Stimulated activated CD4-positive, alpha-beta T cell treated with anti-CD3 and anti-CD28 coated beads, Interleukin-4, amount 100 ng/mL, for 4 hours (primary cell): ENCODE measurements around the gene SCFD2.
"Not testable (repeated sequence)": the region's sequence is repeated elsewhere in the genome, so short reads cannot be mapped to it uniquely, and the experiment has no call there.

ENCODE experiments used
- DNase-seq, 2 experiments: peaks; one replicate each; pipeline ENCODE4 v3.0.0-alpha.2; 2020

SCFD2 gene

DNA sequence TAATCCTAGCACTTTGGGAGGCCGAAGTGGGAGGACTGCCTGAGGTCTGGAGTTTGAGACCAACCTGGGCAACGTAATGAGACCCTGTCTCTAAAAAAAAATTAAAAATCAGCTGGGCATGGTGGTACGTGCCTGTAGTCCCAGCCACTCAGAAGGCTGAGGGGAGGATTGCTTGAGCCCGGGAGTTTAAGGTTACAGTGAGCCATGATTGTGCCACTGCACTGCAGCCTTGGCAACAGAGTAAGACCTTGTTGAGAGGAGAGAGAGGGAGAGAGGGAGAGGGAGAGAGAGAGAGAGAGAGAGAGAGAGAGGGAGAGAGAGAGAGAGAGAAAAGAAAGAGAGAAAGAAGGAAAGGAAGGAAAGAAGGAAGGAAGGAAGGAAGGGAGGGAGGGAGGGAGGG, 358.8 kb downstream of the SCFD2 start:
- DNase-seq: no peak

DNA sequence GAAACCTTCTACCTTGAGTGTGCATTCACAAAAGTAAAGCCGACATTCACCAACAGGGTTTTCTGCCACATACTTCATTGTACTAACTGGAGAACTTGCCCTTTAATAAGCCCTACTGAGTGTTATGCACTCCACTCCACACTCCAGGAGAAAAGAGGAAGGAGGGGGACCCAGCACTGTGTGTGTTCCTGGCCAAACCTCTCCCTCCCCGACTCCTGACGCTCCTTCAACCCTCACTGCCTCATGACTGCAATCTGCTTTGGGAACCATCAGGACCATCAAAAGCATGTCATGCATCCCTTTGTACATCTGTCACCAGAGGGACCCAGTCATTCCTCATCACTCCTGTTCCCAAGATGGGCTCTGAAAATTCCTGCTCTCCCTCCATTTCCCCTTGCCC, 360.1 kb downstream of the SCFD2 start:
- no peak for DNase-seq

DNA sequence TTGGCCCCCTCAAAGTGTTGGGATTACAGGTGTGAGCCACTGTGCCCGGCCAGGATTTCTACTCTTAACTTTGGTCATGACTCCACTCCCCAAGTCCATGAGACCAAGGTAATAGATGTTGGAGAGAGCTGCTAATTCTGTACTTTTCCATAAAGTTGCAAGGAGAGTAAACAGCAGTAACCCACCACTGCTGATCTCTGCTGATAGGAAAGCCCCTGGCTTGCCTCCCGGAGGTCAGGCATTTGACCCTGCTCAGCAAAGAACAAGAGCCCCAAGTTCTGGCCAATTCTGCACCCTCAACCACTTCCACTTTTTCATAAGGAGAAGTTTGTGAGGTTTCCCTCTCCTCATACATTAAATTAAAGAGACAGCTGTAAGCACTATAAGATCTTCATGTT, 360.7 kb downstream of the SCFD2 start:
- no peak for DNase-seq

DNA sequence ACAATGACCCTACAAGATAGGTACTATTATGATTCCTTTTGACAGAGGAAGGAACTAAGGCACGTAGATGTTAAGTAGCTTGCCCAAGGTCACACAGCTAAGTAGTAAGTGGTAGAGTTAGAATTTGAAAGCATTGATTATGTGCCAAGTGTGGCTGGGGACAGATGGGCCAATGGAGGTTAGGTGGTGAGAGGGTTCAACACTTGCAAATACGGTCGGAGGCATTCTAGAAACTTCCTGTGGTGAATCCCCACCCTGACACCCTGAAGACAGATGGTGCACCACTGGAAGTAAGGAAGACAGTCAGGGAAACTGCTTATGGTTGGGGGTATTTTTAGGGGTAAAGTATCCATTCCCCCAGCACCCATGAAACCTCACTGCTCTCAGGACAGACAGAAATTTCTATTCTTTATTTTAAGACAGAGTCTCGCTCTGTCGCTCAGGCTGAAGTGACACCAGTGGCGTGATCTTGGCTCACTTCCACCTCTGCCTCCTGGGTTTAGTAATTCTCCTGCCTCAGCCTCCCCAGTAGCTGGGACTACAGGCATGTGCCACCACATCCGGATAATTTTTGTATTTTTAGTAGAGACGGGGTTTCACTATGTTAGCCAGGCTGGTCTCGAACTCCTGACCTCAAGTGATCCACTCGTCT, 361.2 kb downstream of the SCFD2 start:
- no peak for DNase-seq

DNA sequence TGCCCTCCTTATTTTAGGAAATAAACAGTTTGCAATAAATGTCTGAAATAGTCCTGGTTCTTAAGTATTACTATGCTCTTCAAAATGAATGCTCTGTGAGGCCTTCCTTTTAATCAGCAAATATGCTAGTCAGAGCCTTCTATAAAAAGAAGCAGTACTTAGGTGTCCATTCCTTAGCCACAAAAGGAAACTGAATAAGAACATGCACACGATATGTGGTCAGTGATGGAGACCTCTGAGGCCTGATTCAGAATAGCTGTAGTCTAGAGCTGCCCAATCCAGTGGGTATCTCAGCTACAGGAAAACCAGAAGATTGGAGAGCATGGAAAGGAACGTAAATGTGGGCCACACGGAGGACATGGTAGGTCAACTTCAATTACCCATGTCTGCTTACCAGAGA, 361.9 kb downstream of the SCFD2 start:
- DNase-seq: no peak

DNA sequence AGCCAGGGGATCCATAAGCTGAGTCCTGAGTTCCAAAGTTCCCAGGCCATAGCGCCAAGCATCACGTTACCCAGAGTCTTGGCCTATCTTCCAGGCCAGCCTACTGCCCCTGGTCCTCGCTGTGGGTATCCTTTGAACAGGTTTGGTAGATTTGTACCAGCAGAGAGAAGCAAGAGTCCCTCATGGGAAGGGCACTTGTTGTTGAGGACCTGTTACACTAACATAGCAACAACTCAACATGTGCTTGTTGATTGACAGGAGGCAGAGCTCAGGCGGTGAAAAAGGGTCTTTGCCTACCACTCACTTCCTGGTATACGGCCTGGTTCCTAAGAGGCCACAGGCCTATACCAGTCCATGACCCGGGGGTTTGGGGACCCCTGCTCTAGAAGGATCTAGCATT, 365.3 kb downstream of the SCFD2 start:
- no peak for DNase-seq

DNA sequence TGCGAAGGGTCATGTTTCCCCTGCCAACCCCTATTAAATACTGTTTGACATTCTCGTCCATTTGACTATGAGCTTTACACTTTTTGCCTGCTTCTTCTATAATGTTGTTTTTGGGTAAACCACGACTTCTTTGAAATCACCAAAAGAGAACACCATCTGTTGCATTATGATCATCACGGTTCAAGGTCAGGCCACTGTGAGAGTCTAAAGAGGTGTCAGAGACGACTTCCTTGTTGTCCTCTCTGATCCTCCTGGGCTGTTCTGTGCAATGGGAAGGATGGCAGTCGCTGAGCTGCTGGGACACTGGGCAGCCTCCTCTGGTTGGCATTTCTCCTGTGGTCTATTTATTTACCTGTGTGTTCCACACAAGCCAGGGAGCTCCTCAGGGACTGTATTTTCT, 366.2 kb downstream of the SCFD2 start:
- DNase-seq: no peak

DNA sequence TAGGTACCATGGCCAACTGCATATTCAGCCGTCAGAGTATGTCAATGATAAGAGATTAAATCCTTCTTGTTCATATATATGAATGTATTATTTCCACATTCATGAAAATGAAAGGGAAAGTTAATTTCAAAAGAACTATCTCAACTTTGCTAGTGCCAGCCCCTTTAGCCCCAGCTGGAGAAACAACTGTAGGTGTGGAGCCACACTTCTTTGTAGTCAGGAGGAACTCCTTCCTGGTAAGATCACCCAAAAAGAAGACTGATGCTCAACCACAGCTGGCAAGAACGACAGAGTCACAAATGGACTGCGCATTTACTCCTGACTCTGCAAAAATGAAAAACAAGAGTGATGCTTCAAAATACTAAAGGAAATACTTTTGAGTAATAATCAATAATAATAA, 367.4 kb downstream of the SCFD2 start:
- no peak for DNase-seq

DNA sequence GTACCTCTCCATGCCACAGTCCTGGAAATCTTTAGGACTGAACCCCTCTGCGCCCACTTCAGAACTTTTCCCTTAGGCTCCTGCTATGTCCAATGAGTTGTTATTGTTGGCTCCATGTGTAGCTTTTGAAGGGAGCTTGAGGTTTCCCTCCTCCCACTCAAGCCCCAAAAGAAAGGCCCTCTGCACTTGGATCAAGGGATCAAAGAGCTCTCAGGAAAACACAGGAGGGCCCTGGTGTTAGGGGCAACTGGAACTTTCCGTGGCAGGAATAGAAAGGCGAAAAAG, 368.8 kb downstream of the SCFD2 start:
- DNase-seq: no peak

DNA sequence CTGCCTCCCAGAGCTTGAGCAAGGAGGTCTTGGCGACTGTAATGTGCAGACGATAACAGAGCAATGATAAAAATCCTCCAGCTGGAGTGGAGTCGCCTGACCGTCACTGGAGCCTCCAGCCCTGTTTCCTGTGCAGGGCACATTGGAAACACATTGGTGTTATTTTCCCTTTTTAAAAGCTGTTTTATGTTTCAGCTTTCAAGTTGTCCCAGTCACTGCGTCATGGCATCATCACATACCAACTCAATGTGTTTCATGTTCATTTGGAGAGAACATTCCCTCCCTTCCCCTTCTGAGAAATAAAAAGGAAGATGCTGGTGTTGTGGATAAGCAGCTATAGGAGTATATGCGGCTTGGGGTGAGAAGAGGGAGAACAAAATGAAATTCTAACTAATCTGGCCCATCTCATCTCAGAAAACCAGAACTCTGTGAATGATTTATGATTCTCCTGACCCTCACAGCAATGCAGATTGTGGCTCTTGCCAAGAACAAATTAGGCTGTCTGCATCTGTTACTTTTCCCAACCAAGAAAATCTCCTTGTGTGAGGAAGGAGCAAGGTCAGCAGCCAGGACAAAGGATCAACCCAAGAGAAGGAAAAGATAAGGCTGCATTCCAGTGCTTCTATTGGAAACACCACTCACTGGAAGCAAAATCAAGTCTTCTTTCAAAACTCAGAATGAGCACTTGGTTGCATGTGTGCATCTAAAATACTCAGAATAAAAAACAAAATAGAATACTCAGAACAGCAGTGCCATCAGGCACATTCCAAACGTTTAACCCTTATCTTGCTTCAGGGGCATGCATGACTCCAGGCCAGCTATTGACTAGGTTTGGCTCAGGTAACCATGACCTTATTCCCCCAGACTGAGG, 369.4 kb downstream of the SCFD2 start:
- DNase-seq: no peak

DNA sequence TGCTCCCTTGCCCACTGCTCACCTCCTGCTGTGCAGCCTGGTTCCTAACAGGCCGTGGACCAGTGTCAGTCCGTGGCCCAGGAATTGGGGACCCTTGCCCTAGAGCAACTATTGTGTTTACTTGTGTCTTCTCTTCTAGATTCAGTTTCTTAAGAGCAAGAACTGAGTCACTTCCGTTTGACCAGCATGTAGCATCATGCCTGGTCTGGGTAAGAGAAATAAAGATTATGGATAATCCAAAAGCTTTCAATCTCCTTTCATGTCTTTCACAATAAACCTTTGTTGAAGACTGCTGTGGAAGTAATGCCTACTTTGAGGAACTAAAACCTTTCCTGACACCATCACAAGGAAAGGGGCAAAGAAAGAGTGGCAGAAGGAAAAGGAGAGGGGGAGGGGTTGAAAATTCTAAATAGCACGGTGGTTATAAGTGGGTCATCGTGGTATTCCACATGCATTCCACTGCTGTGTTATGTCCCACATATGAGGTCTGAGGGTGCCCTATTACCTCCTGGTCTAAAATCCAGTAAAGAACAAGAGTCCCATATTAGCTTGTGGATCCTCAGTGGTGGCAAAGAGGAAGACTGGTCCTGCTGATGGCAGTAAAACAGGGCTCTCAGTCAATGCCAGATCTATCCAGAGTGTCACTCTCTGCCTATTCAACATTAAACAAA, 370.4 kb downstream of the SCFD2 start:
- DNase-seq: no peak

DNA sequence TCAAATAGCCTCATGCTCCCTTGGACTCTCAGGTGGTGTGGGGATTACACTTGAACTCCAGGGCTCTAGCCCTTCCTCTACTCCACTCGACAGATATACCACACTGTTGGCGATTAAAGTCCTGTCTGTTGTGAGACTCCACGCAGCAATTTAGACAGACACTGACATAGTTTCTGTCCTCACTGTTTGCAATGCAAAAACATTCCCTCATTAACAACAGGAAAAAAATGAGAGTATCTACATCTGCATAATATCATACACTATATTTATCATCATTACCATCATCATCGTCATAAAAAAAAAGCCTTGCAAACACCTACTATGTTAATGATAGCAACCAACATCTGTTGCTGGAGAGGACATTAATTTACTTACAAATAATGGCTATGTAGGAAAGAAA, 371.3 kb downstream of the SCFD2 start:
- DNase-seq: no peak

DNA sequence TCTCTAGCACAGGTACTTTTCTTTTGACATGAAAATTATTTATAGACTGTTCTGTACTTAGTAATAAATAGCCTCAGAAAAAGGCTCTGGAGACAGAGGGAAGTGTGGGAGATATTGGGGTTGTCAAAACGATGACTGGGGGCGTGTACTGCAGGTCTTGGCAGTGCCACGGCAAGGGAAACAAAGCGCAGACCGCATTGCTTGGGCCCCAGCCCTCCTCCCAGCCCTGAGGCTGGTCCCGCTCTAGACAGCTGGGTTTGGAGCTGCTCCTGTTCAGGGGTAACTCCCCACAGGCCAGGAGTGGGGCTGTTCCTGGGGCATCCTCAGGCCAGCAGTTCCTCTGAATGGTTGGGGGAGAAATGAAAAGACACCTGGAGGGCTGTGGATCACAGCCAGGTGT, 372.1 kb downstream of the SCFD2 start:
- no peak for DNase-seq

DNA sequence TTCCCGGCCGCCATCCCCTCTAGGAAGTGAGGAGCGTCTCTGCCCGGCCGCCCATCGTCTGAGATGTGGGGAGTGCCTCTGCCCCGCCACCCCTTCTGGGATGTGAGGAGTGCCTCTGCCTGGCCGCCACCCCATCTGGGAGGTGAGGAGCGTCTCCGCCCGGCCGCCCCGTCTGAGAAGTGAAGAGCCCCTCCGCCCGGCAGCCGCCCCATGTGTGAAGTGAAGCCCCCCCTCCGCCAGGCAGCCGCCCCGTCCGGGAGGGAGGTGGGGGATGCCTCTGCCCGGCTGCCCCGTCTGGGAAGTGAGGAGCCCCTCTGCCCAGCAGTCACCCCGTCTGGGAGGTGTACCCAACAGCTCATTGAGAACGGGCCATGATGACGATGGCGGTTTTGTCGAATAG, 373.3 kb downstream of the SCFD2 start:
- not testable (repeated sequence) for DNase-seq

DNA sequence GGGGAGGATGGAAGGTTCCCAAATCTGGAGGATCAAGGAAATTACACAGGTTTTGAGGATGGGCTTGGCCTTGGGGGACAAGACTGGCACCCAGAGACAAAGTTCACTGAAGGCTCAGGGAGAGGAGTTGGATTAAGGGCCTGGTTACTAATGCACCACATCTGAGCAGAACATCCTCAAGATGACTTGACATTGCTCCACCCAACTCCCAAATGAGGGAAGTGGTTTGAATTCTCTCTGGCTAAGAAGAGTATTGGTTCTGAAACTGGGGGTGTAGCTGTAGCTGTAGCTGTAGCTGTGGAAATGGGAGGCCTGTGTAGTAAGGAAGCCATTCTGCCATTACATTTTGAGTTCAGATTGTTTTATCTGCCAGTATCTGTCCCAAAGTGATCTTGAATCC, 374.4 kb downstream of the SCFD2 start:
- no peak for DNase-seq

DNA sequence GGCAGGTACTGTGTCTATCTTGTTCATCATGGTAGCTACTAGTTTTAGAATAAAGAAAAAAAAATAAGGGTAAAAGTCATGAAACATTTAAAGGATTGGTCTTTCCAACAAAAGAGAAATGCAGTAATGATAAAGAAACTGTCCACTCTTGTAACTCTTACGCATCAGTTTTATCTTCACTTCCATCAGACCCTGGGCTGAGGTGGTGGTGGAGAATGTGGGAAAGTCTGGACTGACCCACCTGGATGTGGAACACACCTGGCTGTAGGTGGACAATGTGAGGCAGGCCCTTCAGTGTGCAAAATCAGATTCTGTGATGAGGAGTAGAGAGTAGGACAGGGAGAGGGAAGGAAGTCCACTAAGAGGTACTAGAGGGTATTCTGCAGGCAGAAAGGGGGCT, 375.2 kb downstream of the SCFD2 start:
- DNase-seq: no peak

DNA sequence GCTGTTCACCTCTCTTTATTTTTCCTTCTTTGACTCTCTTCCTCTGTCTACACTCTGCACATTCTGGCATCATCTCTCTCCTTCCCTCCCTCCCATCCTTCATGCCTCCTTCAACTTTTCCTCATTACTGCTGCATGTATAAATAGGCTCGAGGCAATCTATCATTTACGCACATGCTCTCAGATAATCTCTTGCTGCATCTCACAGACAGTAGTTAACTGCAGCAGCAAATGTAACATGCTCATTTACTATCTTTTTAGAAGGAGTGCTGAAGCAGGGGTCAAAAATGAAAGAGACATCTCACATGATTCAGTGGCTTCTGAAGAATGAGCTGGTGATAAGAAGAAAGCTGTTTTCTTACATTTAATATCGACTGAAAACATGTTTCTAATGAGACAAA, 376.0 kb downstream of the SCFD2 start:
- no peak for DNase-seq

DNA sequence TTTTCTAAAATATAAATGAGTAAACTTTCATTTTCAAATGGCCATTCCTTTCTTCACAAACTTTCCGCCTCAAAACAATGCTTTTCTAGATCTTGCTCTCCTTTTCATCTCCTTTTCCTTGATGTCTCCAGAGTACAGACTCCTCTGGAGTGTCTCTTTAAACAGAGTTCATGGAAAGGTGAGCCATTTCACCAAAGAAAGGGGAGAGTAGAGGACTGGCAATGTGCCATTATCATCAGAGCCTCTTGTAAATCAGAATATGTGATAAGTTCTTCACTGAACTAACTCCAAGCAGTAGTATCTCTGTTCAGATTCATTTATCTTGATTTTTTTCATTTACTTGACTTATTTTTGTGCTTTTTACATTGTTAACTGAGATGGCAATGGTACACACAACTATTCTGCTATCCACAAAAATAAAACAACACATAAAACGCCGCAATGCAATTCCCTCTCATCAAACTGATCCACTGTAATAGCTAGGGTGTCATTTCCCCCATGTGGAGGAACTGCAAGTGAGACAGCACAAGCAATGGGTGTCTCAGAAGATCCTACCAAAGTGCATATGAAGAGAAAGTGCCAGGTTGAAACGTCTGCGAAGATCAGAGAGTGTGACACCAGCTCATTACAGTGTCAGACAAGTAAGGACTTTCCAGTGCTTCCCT, 378.3 kb downstream of the SCFD2 start:
- no peak for DNase-seq

DNA sequence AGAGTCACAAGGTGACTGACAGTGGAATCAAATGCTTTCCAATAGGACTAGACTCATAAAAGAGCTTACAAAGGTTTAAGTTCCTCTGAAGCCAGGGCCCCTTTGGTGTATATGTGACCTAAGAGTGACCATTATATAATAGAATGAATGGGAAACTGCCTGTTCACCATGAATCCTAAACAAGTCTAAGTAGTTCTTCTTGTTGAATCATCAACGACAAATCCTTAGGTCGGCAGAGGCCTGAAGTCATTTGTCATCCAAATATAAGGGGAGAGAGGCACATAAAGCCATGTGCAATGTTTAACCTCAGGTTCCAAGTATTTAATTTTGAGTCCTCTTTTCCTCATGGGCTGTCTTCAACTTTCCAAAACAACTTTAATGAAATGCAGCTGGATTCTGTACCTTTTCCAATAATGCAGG, 381.4 kb downstream of the SCFD2 start:
- no peak for DNase-seq

DNA sequence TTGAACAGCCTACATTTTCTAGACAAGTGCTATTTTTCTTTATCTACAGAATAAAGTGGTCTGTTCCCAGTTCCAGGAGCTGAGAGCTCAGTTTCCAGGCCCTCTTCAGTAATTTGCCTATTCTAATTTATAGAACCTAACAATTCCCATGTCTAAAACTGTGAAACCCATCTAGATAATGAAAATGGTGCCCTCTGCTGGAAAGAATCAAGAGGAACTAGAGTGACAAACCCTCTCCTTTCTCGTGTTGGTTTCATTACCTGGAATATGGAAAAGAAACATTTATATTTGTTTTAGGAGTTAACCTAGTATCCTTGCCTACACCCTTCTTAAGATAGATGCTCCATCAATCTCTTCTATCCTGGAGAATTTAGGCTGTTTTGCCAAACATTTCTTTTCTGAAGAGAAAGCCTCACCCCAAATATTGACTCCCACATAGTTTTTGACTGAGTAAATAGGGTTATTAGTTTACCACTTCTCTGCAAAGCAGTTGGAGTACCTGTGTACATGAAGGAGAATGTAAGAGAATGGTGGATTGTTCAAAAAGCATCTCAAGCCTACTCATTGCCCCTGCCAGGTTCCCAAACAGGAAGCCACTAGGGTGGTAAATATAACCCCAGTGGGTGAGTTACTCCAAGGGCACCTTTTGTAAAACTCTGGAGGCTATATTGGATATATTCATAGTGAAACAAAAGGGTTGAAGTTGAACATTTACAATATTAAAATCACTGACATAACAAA, 382.1 kb downstream of the SCFD2 start:
- DNase-seq: no peak

DNA sequence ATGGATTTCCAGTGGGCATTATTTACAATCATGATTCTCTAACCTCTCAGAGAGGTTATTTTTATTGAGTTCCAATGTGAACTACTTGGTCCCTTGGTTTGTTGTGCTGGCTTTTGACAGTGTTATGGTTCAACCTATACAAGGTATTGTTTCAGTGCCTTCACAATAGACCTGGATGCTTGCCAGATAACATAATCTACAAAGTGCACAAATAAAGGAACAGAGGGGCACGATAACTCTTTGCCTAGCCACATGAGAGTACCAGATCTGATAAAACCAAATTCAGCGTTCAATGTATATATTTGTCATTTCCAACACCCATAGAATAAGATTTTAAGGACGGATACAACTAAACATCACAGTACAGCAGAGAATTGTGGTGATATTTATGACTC, 382.9 kb downstream of the SCFD2 start:
- no peak for DNase-seq

DNA sequence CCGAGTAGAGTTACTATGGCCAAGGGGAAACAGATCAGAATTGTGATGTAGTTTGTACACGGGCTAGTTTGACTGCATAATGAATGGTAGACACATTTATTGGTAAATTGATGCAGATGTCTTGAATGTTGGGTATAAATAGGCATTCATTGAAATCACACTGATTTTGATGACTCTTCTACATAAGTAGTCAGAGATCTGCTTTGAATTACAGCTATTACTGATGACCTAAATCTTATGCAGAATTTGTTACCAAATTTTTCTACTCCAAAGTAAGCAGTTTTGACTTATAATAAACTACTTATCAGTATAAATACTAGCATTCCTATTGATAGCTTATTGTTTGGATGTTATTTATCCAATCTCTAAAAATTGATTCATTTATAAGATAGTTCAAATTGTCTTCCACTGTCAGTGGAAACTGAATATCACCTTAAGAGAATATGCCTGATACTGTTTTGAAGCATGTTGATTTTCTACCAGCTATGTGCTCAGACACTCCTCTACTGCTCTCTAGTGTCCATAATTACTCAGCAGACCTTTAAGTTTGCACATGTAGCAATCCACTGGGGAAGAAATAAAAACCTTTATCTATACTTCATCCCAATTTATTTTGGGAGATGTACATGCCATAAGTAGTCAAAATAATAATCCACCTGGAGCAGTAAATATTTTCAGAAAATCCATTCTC, 383.5 kb downstream of the SCFD2 start:
- no peak for DNase-seq
